Right kidney (tissue), 1 donor: Measurements from ENCODE around the gene RAPGEF5.

ENCODE experiments used
- DNase-seq: peaks from one replicate; pipeline ENCODE4 v3.0.0-alpha.2; 2016

The RAPGEF5 gene

GRCh38 chr7:22187691-22188348, 169.1 kb downstream of the RAPGEF5 start:
- DNase-seq, result no peak

- DNase-seq, result no peak
These were observed 171.4 kb downstream of the RAPGEF5 start for GRCh38 chr7:22185559-22185958.

- DNase-seq, result no peak
These were observed 172.3 kb downstream of the RAPGEF5 start for GRCh38 chr7:22184549-22185199.

- DNase-seq, result no peak
These were observed 173.3 kb downstream of the RAPGEF5 start for GRCh38 chr7:22183522-22184280.

GRCh38 chr7:22182149-22182548, 174.8 kb downstream of the RAPGEF5 start:
- DNase-seq, result no peak

- DNase-seq, result no peak
These were observed 175.3 kb downstream of the RAPGEF5 start for GRCh38 chr7:22181663-22182062.

GRCh38 chr7:22179442-22179879, 177.5 kb downstream of the RAPGEF5 start:
- no peak for DNase-seq

- no peak for DNase-seq
These were observed 178.2 kb downstream of the RAPGEF5 start for GRCh38 chr7:22178735-22179134.

GRCh38 chr7:22176791-22177412, 180.1 kb downstream of the RAPGEF5 start:
- no peak for DNase-seq

GRCh38 chr7:22174574-22174953, 182.4 kb downstream of the RAPGEF5 start:
- DNase-seq, result no peak

- DNase-seq, result no peak
These were observed 183.0 kb downstream of the RAPGEF5 start for GRCh38 chr7:22173685-22174573.

- no peak for DNase-seq
These were observed 188.8 kb downstream of the RAPGEF5 start for GRCh38 chr7:22168129-22168634.

- no peak for DNase-seq
These were observed 189.5 kb downstream of the RAPGEF5 start for GRCh38 chr7:22167482-22167881.

GRCh38 chr7:22166928-22167327, 190.0 kb downstream of the RAPGEF5 start:
- DNase-seq, result no peak

GRCh38 chr7:22159341-22159740, 197.6 kb downstream of the RAPGEF5 start:
- DNase-seq, result no peak

- DNase-seq, result no peak
These were observed 199.4 kb downstream of the RAPGEF5 start for GRCh38 chr7:22157552-22157951.

GRCh38 chr7:22156205-22156604, 200.7 kb downstream of the RAPGEF5 start:
- no peak for DNase-seq

GRCh38 chr7:22154143-22154529, 202.8 kb downstream of the RAPGEF5 start:
- no peak for DNase-seq

- no peak for DNase-seq
These were observed 203.4 kb downstream of the RAPGEF5 start for GRCh38 chr7:22153432-22154142.

- no peak for DNase-seq
These were observed 204.3 kb downstream of the RAPGEF5 start for GRCh38 chr7:22152690-22153089.

GRCh38 chr7:22151901-22152300, 205.1 kb downstream of the RAPGEF5 start:
- DNase-seq, result no peak
